Measurements from ENCODE around the gene MRM2.

- TF ChIP-seq, protein P1, sequence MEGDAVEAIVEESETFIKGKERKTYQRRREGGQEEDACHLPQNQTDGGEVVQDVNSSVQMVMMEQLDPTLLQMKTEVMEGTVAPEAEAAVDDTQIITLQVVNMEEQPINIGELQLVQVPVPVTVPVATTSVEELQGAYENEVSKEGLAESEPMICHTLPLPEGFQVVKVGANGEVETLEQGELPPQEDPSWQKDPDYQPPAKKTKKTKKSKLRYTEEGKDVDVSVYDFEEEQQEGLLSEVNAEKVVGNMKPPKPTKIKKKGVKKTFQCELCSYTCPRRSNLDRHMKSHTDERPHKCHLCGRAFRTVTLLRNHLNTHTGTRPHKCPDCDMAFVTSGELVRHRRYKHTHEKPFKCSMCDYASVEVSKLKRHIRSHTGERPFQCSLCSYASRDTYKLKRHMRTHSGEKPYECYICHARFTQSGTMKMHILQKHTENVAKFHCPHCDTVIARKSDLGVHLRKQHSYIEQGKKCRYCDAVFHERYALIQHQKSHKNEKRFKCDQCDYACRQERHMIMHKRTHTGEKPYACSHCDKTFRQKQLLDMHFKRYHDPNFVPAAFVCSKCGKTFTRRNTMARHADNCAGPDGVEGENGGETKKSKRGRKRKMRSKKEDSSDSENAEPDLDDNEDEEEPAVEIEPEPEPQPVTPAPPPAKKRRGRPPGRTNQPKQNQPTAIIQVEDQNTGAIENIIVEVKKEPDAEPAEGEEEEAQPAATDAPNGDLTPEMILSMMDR (conservative IDR thresholded peaks at IDR 0.05 in 1 of 2, IDR thresholded peaks at IDR 0.05 in 1 of 2; ENCODE audit: low read depth in 1 of 2, low read length in 2 of 2) = no peak
- no peak for TF ChIP-seq EZH2 (IDR thresholded peaks at IDR 0.05; ENCODE audit: low read length, missing control alignments)
Observed at GRCh38 chr7:2230882-2231281, 11.1 kb downstream of the MRM2 start.
